ENCODE measurements around the gene GARS1. TPM values are rescaled to one million over a fixed set of nuclear protein-coding genes. Genes with fewer than 3 reads are reported as not detected.
"Not testable (repeated sequence)": the region's sequence is repeated elsewhere in the genome, so short reads cannot be mapped to it uniquely, and the experiment has no call there.

Gene GARS1
- total RNA-seq, 2 experiments from 2014 or later: 366 to 384 TPM

DNA sequence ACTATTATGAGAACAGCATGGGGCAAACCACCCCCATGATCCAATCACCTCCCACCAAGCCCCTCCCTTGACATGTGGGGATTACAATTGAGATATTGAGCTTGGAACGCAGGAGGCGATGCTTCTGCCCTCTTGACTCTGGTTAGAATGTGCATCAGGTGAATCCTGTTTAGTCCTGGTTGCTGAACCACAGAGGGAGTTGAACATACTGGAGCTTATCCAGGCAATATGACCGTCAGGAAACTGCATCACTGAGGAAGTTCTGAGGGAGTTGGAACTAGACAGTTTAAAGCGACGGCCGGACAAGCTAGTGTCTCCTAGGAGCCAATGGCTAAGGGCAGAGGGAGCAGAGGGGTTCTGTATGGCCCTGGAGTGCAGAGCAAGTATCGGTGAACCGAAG, 31.8 kb upstream of the GARS1 start:
- no peak for DNase-seq
- Mint-ChIP-seq H3K36me3 (peaks cover 5% of the 10 kb centered on the region), H3K4me3 (no peak overlapping the region), H3K9me3 (no peaks in the 10 kb centered on the region), H3K4me1 (no peaks in the 10 kb centered on the region), H3K27me3 (no peaks in the 10 kb centered on the region), H3K27ac (no peak overlapping the region)

GRCh38 chr7:30563326-30563942, 31.2 kb upstream of the GARS1 start:
- Mint-ChIP-seq H3K9me3 (no peaks in the 10 kb centered on the region), H3K4me1 (no peaks in the 10 kb centered on the region), H3K27ac (no peak overlapping the region), H3K36me3 (peaks cover 5% of the 10 kb centered on the region), H3K27me3 (no peaks in the 10 kb centered on the region), H3K4me3 (no peak overlapping the region)
- no peak for DNase-seq

- no peaks in the 10 kb centered on the region for H3K9me3 Mint-ChIP-seq
These were observed 30.3 kb upstream of the GARS1 start for GRCh38 chr7:30564243-30564892.

GRCh38 chr7:30566596-30566995, 28.1 kb upstream of the GARS1 start:
- H3K4me3 Mint-ChIP-seq: no peak overlapping the region
- H3K4me1 Mint-ChIP-seq: no peaks in the 10 kb centered on the region
- H3K36me3 Mint-ChIP-seq: peaks cover 15% of the 10 kb centered on the region
- no peaks in the 10 kb centered on the region for H3K27me3 Mint-ChIP-seq
- H3K27ac Mint-ChIP-seq: no peak overlapping the region
- peaks cover 3% of the 10 kb centered on the region for H3K9me3 Mint-ChIP-seq
- no peak for DNase-seq

More at GRCh38 chr7:30564243-30564892, 30.3 kb upstream of the GARS1 start:
- Mint-ChIP-seq H3K36me3 (peaks cover 6% of the 10 kb centered on the region), H3K27me3 (no peaks in the 10 kb centered on the region), H3K27ac (no peak overlapping the region), H3K4me3 (no peak overlapping the region), H3K4me1 (no peaks in the 10 kb centered on the region)
- peak; percentile 67 for DNase-seq

GRCh38 chr7:30567081-30567480, 27.6 kb upstream of the GARS1 start:
- Mint-ChIP-seq H3K27ac (no peak overlapping the region), H3K9me3 (peaks cover 3% of the 10 kb centered on the region), H3K4me3 (no peak overlapping the region), H3K27me3 (no peaks in the 10 kb centered on the region), H3K4me1 (no peaks in the 10 kb centered on the region), H3K36me3 (peaks cover 15% of the 10 kb centered on the region)
- DNase-seq: no peak

- H3K27me3 Mint-ChIP-seq, H3K27ac Mint-ChIP-seq, H3K4me3 Mint-ChIP-seq, DNase-seq, H3K4me1 Mint-ChIP-seq, H3K9me3 Mint-ChIP-seq: not testable (repeated sequence)
- H3K36me3 Mint-ChIP-seq: peaks cover 24% of the 10 kb centered on the region
These were observed 24.4 kb upstream of the GARS1 start for GRCh38 chr7:30570238-30570637.

- Mint-ChIP-seq H3K27me3 (no peaks in the 10 kb centered on the region), H3K4me3 (no peak overlapping the region), H3K9me3 (peaks cover 7% of the 10 kb centered on the region), H3K4me1 (peaks cover 4% of the 10 kb centered on the region), H3K27ac (no peak overlapping the region), H3K36me3 (peaks cover 33% of the 10 kb centered on the region)
- DNase-seq: no peak
These were observed 22.4 kb upstream of the GARS1 start for GRCh38 chr7:30572212-30572841.

DNA sequence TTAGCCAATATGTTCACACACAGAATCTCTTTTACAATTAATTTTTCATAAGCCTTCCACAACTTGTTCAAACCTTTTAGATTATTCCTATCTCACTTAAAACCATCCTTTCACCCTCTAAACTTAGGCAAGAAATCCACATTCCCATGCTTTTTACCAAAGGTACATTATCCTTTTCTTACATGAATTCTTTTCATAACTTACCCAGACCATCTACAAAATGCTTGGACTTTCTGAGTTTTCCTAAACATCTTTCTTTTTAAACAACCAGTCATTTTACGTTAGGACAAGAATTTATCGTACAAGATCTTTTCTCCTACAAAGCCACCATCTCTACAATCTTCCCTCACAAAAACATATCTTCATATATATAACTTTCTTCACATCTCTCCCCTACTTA, 18.8 kb upstream of the GARS1 start:
- Mint-ChIP-seq H3K27me3 (no peaks in the 10 kb centered on the region), H3K9me3 (peaks cover 5% of the 10 kb centered on the region), H3K27ac (no peak overlapping the region), H3K4me3 (no peak overlapping the region), H3K36me3 (peaks cover 39% of the 10 kb centered on the region), H3K4me1 (peaks cover 6% of the 10 kb centered on the region)
- no peak for DNase-seq

DNA sequence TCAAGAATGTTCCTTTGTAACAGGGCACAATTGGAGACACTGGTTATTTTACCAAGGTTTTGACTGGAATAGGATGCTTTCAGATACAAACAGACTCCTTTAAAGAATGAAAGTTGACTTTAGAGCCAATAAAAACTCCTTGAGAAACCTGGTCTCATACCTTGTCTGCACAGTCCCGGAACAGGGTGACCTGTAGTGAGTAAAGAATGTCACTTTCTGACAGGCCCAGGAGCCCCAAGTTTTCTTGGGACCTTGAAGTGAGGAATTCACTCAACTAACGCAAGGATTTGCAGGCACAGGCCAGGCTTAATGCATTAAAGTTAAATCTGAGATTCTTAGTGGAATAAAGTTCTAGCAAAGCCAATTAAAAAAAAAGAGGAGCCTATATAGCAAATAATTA, 11.5 kb upstream of the GARS1 start:
- DNase-seq: no peak
- peaks cover 46% of the 10 kb centered on the region for H3K36me3 Mint-ChIP-seq
- peaks cover 3% of the 10 kb centered on the region for H3K9me3 Mint-ChIP-seq
- no peak overlapping the region for H3K27ac Mint-ChIP-seq
- no peaks in the 10 kb centered on the region for H3K27me3 Mint-ChIP-seq
- H3K4me1 Mint-ChIP-seq: peaks cover 8% of the 10 kb centered on the region
- no peak overlapping the region for H3K4me3 Mint-ChIP-seq

GRCh38 chr7:30584415-30584814, 10.3 kb upstream of the GARS1 start:
- Mint-ChIP-seq H3K27me3 (no peaks in the 10 kb centered on the region), H3K36me3 (peaks cover 44% of the 10 kb centered on the region), H3K4me3 (no peak overlapping the region), H3K9me3 (peaks cover 3% of the 10 kb centered on the region), H3K4me1 (peaks cover 8% of the 10 kb centered on the region), H3K27ac (no peak overlapping the region)
- DNase-seq: no peak

GRCh38 chr7:30584965-30585364, 9.7 kb upstream of the GARS1 start:
- Mint-ChIP-seq H3K4me1 (peaks cover 11% of the 10 kb centered on the region), H3K27ac (no peak overlapping the region), H3K27me3 (no peaks in the 10 kb centered on the region), H3K9me3 (peaks cover 3% of the 10 kb centered on the region), H3K4me3 (no peak overlapping the region), H3K36me3 (peaks cover 42% of the 10 kb centered on the region)
- no peak for DNase-seq

GRCh38 chr7:30585675-30586074, 9.0 kb upstream of the GARS1 start:
- H3K36me3 Mint-ChIP-seq: peaks cover 36% of the 10 kb centered on the region
- H3K27ac Mint-ChIP-seq: no peak overlapping the region
- H3K4me1 Mint-ChIP-seq: peaks cover 9% of the 10 kb centered on the region
- DNase-seq: no peak
- H3K4me3 Mint-ChIP-seq: no peak overlapping the region
- no peaks in the 10 kb centered on the region for H3K27me3 Mint-ChIP-seq
- H3K9me3 Mint-ChIP-seq: peaks cover 3% of the 10 kb centered on the region

GRCh38 chr7:30587547-30587946, 7.1 kb upstream of the GARS1 start:
- Mint-ChIP-seq H3K4me1 (peaks cover 22% of the 10 kb centered on the region), H3K36me3 (peaks cover 30% of the 10 kb centered on the region)
- not testable (repeated sequence) for H3K27ac Mint-ChIP-seq, H3K4me3 Mint-ChIP-seq, H3K9me3 Mint-ChIP-seq, DNase-seq, H3K27me3 Mint-ChIP-seq

GRCh38 chr7:30589111-30589510, 5.6 kb upstream of the GARS1 start:
- no peak overlapping the region for H3K4me3 Mint-ChIP-seq
- H3K27ac Mint-ChIP-seq: no peak overlapping the region
- H3K36me3 Mint-ChIP-seq: peaks cover 27% of the 10 kb centered on the region
- H3K4me1 Mint-ChIP-seq: peaks cover 31% of the 10 kb centered on the region
- peaks cover 3% of the 10 kb centered on the region for H3K9me3 Mint-ChIP-seq
- no peaks in the 10 kb centered on the region for H3K27me3 Mint-ChIP-seq
- no peak for DNase-seq

GRCh38 chr7:30594048-30594539, 584 bp upstream of the GARS1 start:
- H3K9me3 Mint-ChIP-seq: no peaks in the 10 kb centered on the region
- peaks cover 47% of the 10 kb centered on the region for H3K4me1 Mint-ChIP-seq
- H3K4me3 Mint-ChIP-seq: peak overlapping the region; percentile 96
- no peaks in the 10 kb centered on the region for H3K27me3 Mint-ChIP-seq
- peak overlapping the region; percentile 98 for H3K27ac Mint-ChIP-seq
- H3K36me3 Mint-ChIP-seq: peaks cover 43% of the 10 kb centered on the region
- DNase-seq: peak; percentile 37
